ENCODE data around the gene ACAD9.
"Not testable (repeated sequence)": the region's sequence is repeated elsewhere in the genome, so short reads cannot be mapped to it uniquely, and the experiment has no call there.

The ACAD9 gene

GRCh38 chr3:128879125-128879969 lies at the start of gene ACAD9:
Gene ACAD9, plus strand, starts transcription at chr3:128879620. Its CDS starts 72 bp downstream, at chr3:128879692.
- peak; percentile 99 for TF ChIP-seq POLR2A (IDR thresholded peaks at IDR 0.05; ENCODE audit: low read length)
- TF ChIP-seq GATA1 (IDR thresholded peaks at IDR 0.05; ENCODE audit: low read depth, low read length): no peak
- DNase-seq: peak; percentile 99 to 100

GRCh38 chr3:128829925-128830625 lies 49.3 kb upstream of the ACAD9 start:
- peak; percentile 51 to 61 for DNase-seq

DNA sequence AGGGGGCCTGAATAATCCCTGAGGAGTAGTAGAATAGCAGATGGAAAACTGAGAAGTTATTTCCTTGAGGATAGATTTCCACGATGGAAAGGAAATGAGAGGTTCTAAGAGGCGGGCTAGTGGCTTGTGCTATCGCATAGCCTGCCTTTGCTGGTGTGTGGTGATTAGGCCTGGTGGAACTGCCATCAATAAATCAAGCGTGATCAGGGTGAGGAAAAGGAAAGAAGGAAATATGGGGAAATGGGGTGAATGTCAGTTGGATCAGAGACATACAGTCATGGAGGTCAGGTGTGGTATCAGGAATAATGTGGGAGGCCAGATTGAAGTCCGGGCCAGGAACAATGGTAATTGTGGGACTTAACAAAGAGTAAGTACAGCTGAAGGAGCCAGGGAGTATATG lies 48.7 kb upstream of the ACAD9 start:
- not testable (repeated sequence) for DNase-seq

DNA sequence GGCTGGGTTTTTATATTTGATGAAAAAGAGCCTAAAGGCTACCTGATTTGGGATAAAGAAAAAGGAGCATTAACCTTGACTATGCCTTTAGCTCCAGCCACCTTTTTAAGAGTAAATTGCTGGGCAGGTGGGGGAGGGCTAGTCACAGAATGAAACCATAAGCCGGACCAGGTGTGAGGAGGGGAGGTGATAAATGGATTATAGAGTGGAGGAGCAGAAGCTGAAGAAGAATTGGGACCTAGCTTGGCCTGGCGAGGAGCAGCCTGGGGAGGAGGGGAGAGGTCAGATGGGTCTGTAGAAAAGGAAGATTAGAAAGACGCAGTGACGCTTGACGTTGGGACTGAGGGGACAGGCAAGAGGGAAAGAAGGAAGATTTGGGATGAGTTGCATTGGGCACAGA lies 46.4 kb upstream of the ACAD9 start:
- DNase-seq: not testable (repeated sequence)

DNA sequence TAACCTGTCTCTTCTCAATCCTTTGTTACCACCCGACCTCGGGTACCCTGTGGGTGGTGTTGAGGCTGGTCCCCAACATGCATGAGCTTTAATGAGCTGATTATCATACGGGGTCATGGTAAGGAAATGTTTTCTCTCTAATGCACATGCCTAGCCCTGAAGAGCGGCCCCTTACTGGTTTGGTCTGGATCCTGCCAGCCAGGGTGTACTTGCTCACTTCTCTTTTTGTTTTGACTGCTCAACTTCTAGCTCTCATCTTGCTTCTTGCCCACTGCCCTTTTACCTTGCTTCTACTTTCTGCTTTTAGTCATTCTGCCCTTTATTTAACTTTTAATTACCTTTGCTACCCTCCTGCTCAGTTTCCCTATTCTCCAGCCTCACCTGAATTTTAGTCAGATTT lies 44.3 kb upstream of the ACAD9 start:
- DNase-seq: no peak
- TF ChIP-seq POLR2A (IDR thresholded peaks at IDR 0.05; ENCODE audit: low read length) (no peak), GATA1 (IDR thresholded peaks at IDR 0.05; ENCODE audit: low read depth, low read length) (no peak)

- no peak for TF ChIP-seq GATA1 (IDR thresholded peaks at IDR 0.05; ENCODE audit: low read depth, low read length)
- TF ChIP-seq POLR2A (IDR thresholded peaks at IDR 0.05; ENCODE audit: low read length): no peak
- DNase-seq: peak in 1 of 2 experiments; percentile 37
Measured at GRCh38 chr3:128841926-128842920, 37.2 kb upstream of the ACAD9 start.

GRCh38 chr3:128844502-128844901 lies 34.9 kb upstream of the ACAD9 start:
- DNase-seq: no peak
- no peak for TF ChIP-seq POLR2A (IDR thresholded peaks at IDR 0.05; ENCODE audit: low read length)
- TF ChIP-seq GATA1 (IDR thresholded peaks at IDR 0.05; ENCODE audit: low read depth, low read length): no peak

- DNase-seq: peak; percentile 45 to 51
Measured at GRCh38 chr3:128845119-128845777, 34.2 kb upstream of the ACAD9 start.

DNA sequence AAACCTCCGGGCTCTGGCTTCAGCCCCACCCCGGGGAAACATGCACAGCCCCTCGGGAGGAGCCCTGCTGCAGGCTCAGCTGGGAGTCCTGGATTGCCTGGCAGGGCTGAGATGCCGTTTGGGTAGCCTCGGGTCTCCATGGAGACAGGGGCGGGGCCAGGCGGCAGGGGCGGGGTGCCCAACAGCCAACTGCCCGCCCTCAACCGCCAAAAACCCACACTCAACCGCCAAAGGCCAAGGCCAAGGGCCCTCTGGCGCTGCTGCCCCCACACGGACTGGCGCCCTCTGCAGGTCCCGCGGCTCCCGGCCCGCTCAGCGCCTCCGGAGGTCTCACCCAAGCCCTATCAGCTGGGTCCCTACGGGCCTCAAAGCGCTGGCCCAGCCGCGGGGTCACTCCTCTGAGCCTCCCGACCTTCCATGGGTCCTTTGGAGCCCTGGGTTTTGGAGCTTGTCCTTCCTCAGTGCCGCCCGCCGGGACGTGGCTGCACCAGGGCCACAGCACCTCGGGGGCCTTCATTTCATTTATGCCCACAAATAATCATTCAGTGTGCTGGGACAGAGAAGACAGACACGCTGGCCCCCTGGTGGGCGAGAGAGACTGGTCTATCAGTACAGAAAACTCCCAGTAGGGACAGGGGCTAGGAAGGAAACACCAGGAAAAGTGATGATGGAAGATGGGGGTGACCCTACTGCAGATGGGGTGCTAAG lies 33.5 kb upstream of the ACAD9 start:
- peak; percentile 93 to 95 for DNase-seq
- TF ChIP-seq GATA1 (IDR thresholded peaks at IDR 0.05; ENCODE audit: low read depth, low read length) (no peak), POLR2A (IDR thresholded peaks at IDR 0.05; ENCODE audit: low read length) (peak; percentile 37)

More at GRCh38 chr3:128845119-128845777, 34.2 kb upstream of the ACAD9 start:
- TF ChIP-seq POLR2A (IDR thresholded peaks at IDR 0.05; ENCODE audit: low read length) (no peak), GATA1 (IDR thresholded peaks at IDR 0.05; ENCODE audit: low read depth, low read length) (no peak)

GRCh38 chr3:128846486-128846891 lies 32.9 kb upstream of the ACAD9 start:
- TF ChIP-seq GATA1 (IDR thresholded peaks at IDR 0.05; ENCODE audit: low read depth, low read length) (no peak), POLR2A (IDR thresholded peaks at IDR 0.05; ENCODE audit: low read length) (no peak)
- peak in 1 of 2 experiments; percentile 64 for DNase-seq

DNA sequence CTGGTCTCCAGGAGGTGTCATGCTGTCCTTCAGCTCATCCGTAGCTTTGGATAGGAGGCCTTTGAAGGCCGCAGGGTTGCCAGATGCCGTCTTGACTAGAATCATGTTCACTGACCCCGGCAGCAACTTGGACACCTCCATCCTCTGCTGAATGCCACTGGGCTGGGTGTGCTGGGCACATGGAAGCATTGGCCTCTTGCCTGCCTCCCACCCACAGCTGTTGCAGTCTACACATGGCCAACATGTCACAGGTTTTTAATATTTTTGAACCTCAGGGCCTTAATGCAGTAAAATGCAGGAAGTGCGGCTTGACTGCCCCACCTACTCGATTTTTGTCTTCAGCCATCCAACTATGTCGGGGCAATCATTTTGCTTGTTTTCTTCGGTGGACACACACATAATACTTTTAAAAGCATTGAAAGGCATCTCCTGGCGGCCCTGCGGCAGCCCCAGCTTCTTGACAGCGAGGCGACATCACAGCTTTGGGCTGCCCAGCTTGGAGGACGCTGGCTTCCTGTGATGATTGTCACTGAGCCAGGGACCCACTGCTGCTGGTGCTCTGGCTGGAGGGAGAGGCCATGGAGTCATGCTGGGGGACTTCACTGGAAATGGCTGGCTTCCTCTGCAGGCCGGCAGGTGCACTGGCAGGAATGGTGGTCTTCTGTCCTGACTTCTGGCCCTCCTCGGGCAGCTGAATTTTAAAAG lies 31.6 kb upstream of the ACAD9 start:
- DNase-seq: no peak
- TF ChIP-seq GATA1 (IDR thresholded peaks at IDR 0.05; ENCODE audit: low read depth, low read length) (no peak), POLR2A (IDR thresholded peaks at IDR 0.05; ENCODE audit: low read length) (no peak)

- TF ChIP-seq POLR2A (IDR thresholded peaks at IDR 0.05; ENCODE audit: low read length) (no peak), GATA1 (IDR thresholded peaks at IDR 0.05; ENCODE audit: low read depth, low read length) (no peak)
Measured at GRCh38 chr3:128848936-128849335, 30.5 kb upstream of the ACAD9 start.

More at GRCh38 chr3:128848936-128849335, 30.5 kb upstream of the ACAD9 start:
- peak in 1 of 2 experiments; percentile 34 for DNase-seq

Data from erythroblast (primary cell).